MV-4-11 (cell line): ENCODE data around the gene HENMT1.

ENCODE experiments used
- DNase-seq: peaks from one replicate; lab custom pipeline; 2025; lab: John Stamatoyannopoulos, UW

HENMT1 gene

GRCh38 chr1:108627256-108627655 is 33.6 kb downstream of the HENMT1 start:
- no peak for DNase-seq

DNA sequence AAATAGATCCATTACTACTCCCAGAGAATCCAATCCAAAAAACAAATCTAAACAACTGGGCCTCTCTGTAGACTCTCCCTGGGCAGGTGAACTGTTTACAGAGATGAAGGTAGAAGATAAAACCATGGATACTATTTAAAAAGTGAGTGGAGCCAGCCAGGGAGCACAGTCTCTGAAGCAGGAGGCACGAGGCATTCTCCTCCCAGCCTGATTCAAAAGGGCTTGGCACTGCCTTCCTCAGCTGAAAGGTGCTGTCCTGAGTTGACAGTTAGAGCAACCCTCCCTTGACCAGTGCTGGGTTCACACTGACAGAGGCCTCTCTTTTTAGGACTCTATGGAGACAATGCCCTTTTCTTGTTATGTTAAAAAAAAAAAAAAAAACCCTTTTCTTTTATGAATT is 36.8 kb downstream of the HENMT1 start:
- no peak for DNase-seq

DNA sequence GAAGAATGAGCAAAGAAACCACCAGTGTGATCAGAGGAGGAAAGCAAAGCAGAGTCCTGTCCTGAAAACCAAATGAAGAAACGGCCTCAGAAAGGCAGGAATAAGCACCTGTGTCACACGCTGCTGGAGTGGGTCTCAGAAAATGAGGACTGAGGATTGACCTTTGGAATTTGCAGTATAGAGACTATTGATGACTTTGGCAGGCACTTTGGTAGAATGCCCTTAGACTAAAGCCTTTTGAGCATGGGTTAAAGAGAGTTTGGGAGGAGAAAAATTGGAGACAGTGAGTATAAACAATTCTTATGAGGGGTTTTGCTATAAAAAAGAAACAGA is 43.2 kb downstream of the HENMT1 start:
- no peak for DNase-seq

DNA sequence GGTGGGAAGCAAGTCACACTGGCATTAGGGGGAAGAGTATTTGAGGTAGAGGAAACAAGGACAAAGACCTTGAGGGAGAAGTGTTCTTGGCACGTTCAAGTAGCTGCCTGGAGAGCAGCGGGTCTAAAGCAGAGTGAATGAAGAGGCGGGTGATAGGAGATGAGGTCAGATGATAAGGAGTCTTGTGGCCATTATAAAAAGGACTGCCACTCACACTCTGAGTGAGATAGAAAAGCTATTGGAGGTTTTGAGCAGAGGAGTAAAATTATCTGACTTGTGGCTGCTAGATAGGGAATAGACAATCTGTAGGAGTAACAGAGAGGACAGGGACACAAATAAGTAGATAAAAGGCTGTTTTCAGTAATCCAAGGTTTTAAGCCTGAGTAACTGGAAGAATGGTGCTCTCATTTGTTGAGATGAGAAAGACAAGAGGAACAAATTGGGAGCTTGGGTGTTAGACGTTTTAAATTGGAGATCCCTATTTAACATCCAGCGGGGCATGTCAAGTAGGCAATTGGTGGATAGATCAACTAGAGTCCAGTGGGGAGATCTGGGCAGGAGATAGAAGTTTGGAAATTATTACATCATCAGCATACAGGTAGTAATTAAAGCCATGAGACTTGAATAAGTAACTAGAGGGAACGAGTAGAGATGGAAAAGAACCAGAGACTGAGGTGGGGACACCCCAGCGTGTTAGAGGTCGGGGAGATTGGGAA is 43.7 kb downstream of the HENMT1 start:
- DNase-seq, result no peak

- no peak for DNase-seq
These were observed 45.3 kb downstream of the HENMT1 start for GRCh38 chr1:108615544-108615943.

DNA sequence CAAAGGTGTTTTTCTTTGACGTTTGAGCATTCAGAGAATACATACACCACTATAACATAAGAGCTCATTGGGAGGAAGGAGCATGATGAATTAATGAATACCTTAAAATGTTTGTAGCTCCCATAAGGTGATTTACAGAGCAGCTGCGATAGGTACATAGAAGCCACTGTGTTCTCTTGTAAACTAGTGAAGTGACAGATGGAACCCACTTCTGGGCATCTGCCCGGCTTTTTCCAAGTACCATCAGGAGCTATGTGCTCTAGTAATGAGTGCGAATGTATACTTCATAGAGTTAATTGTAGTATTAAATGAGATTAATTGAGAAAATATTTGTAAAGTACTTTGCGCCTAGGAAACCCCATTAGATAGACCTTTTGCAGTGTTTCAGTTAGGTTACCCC is 48.4 kb downstream of the HENMT1 start:
- DNase-seq, result no peak

GRCh38 chr1:108611984-108612383 is 48.9 kb downstream of the HENMT1 start:
- DNase-seq, result no peak

DNA sequence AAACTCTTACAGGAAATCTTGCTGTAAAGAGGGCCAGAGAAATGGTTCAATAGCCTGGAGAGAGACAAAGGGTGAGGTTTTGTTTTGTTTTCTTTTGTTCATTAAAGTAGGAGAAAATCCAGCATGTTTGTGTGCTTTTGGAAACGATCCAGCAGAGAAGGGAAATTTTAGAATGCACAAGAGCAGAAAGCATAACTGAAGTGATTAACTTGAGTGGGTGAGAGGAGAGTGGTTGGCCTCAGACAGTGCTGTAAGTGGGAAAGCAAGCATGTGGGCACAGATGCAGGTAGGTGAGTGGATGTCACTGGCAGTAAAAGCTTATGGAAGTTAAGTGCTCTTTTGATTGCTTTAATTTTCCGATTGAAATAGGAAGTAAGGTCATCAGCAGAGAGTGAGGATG is 50.8 kb downstream of the HENMT1 start:
- DNase-seq, result no peak

DNA sequence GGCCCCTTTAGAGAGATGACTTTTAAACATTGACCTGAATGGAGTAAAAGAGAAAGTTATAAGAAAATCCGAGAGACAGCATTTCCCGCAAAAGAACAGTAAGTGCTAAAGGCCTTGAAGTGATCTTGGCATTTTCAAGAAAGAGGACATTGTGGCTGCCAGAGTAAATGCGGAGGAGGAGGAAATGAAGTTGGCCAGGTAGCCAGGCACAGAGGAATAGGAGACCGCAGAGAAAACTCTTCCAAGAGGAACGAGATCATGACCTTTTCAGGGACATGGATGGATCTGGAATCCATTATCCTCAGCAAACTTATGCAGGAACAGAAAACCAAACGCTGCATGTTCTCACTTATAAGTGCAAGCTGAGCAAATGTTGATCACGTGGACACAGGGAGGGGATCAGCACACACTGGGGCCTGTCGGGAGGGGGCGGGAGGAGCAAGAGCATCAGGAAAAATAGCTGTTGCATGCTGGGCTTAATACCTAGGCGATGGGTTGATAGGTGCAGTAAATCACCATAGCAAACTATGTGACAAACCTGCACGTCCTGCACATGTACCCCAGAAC is 51.3 kb downstream of the HENMT1 start:
- no peak for DNase-seq

- DNase-seq, result no peak
These were observed 54.4 kb downstream of the HENMT1 start for GRCh38 chr1:108606478-108606877.

GRCh38 chr1:108605633-108606032 is 55.3 kb downstream of the HENMT1 start:
- DNase-seq, result no peak

- DNase-seq, result no peak
These were observed 59.0 kb downstream of the HENMT1 start for GRCh38 chr1:108601708-108602410.

DNA sequence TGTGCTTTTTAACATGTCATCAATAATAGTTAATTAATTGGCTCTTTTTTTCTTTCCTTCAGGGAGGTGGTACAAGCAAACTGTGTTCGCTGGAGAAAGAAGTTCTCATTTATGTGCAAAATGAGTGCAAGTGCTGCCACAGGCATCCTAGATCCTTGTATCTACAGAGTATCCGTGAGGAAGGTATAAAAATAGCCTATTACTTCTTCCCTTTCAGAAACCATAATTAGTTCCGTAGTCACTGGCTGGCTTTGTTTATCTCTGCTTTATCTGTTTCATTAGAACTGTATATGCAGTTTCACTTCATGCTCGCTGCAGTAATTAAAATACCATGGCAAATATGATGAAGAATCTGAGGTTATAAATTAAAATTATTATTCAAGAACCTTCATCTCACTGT is 60.4 kb downstream of the HENMT1 start:
- DNase-seq, result no peak

GRCh38 chr1:108598340-108598739 is 62.6 kb downstream of the HENMT1 start:
- no peak for DNase-seq
